Mesothelial cell of epicardium (in vitro differentiated cells): Measurements from ENCODE around the gene KCNG4. TPM values are rescaled to one million over a fixed set of nuclear protein-coding genes. Genes with fewer than 3 reads are reported as not detected.

ENCODE experiments used
- DNase-seq, 2 experiments: peaks; one replicate each; pipeline ENCODE4 v3.0.0; 2021; ENCODE audit warnings: low spot score in 2 of 2; ENCODE audit not compliant: unreplicated experiment in 2 of 2
- H3K27ac Mint-ChIP-seq: 2 replicates; pipeline ENCODE4 v1.8.0; 2021; ENCODE audit warnings: mixed read lengths
- H3K27me3 Mint-ChIP-seq: 2 replicates; pipeline ENCODE4 v1.8.0; 2021; ENCODE audit warnings: low read depth, mixed read lengths
- H3K36me3 Mint-ChIP-seq: 2 replicates; pipeline ENCODE4 v1.8.0; 2021; ENCODE audit warnings: mixed read lengths
- H3K4me1 Mint-ChIP-seq: 2 replicates; pipeline ENCODE4 v1.8.0; 2021; ENCODE audit warnings: mixed read lengths
- H3K4me3 Mint-ChIP-seq: 2 replicates; pipeline ENCODE4 v1.8.0; 2021; ENCODE audit warnings: mild to moderate bottlenecking, moderate library complexity, mixed read lengths
- H3K9me3 Mint-ChIP-seq: 2 replicates; pipeline ENCODE4 v1.8.0; 2021; ENCODE audit warnings: mixed read lengths
- CTCF ChIP-seq: fragments of 200-600 bp; sonication (generic); IDR thresholded peaks from one replicate; pipeline ENCODE4 v1.5.0; 2021; ENCODE audit warnings: antibody characterized with exemption; ENCODE audit not compliant: unreplicated experiment
- total RNA-seq: library from RNA; stranded (reverse); gene quantifications from 3 replicates; pipeline ENCODE4 v1.2.1, GENCODE V29; 2021

Gene KCNG4
- total RNA-seq, 1 donor from 2014 or later = not detected

GRCh38 chr16:84236671-84237070 is 3.1 kb downstream of the KCNG4 start:
- Mint-ChIP-seq H3K4me1 (peaks cover 18% of the 10 kb centered on the region), H3K36me3 (no peaks in the 10 kb centered on the region), H3K27ac (no peak overlapping the region), H3K9me3 (no peaks in the 10 kb centered on the region), H3K27me3 (peaks cover 16% of the 10 kb centered on the region), H3K4me3 (no peak overlapping the region)
- TF ChIP-seq CTCF = no peak
- no peak for DNase-seq

- Mint-ChIP-seq H3K4me1 (peaks cover 11% of the 10 kb centered on the region), H3K4me3 (no peak overlapping the region), H3K36me3 (no peaks in the 10 kb centered on the region), H3K9me3 (no peaks in the 10 kb centered on the region), H3K27ac (peak overlapping the region; percentile 59), H3K27me3 (peaks cover 7% of the 10 kb centered on the region)
- TF ChIP-seq CTCF = no peak
- DNase-seq = no peak
Observed at GRCh38 chr16:84234321-84235241, 5.2 kb downstream of the KCNG4 start.

GRCh38 chr16:84233748-84234147 is 6.1 kb downstream of the KCNG4 start:
- TF ChIP-seq CTCF = no peak
- peaks cover under 1% of the 10 kb centered on the region for H3K27me3 Mint-ChIP-seq

GRCh38 chr16:84232969-84233368 is 6.8 kb downstream of the KCNG4 start:
- Mint-ChIP-seq H3K27me3 (no peaks in the 10 kb centered on the region), H3K4me3 (no peak overlapping the region), H3K27ac (no peak overlapping the region), H3K36me3 (no peaks in the 10 kb centered on the region), H3K9me3 (no peaks in the 10 kb centered on the region), H3K4me1 (peaks cover 10% of the 10 kb centered on the region)
- TF ChIP-seq CTCF = no peak
- no peak for DNase-seq

More at GRCh38 chr16:84233748-84234147, 6.1 kb downstream of the KCNG4 start:
- H3K9me3 Mint-ChIP-seq = no peaks in the 10 kb centered on the region
- H3K27ac Mint-ChIP-seq = no peak overlapping the region
- peaks cover 10% of the 10 kb centered on the region for H3K4me1 Mint-ChIP-seq
- DNase-seq = no peak
- H3K36me3 Mint-ChIP-seq = no peaks in the 10 kb centered on the region
- no peak overlapping the region for H3K4me3 Mint-ChIP-seq

- H3K4me3 Mint-ChIP-seq = no peak overlapping the region
- no peaks in the 10 kb centered on the region for H3K9me3 Mint-ChIP-seq
- no peak for DNase-seq
- H3K36me3 Mint-ChIP-seq = no peaks in the 10 kb centered on the region
- H3K4me1 Mint-ChIP-seq = peaks cover 13% of the 10 kb centered on the region
- no peak for TF ChIP-seq CTCF
- no peaks in the 10 kb centered on the region for H3K27me3 Mint-ChIP-seq
- H3K27ac Mint-ChIP-seq = no peak overlapping the region
Observed at GRCh38 chr16:84232060-84232459, 7.8 kb downstream of the KCNG4 start.
